Measurements from ENCODE around the gene ITM2B.
A peak's percentile ranks its signal among the peaks of the same experiment; 100 is the strongest.
"Not testable (repeated sequence)": the region's sequence is repeated elsewhere in the genome, so short reads cannot be mapped to it uniquely, and the experiment has no call there.

The ITM2B gene

GRCh38 chr13:48233046-48233888 lies at the start of gene ITM2B:
TSS of gene ITM2B (plus strand) at chr13:48233206. CDS start at chr13:48233361, 155 bp downstream.
- peak; percentile 73 for DNase-seq

GRCh38 chr13:48184260-48184659 lies 48.7 kb upstream of the ITM2B start:
- DNase-seq: no peak

- no peak for DNase-seq
Measured at GRCh38 chr13:48185018-48185417, 48.0 kb upstream of the ITM2B start.

GRCh38 chr13:48186722-48187121 lies 46.3 kb upstream of the ITM2B start:
- no peak for DNase-seq

GRCh38 chr13:48188131-48188530 lies 44.9 kb upstream of the ITM2B start:
- DNase-seq: no peak

DNA sequence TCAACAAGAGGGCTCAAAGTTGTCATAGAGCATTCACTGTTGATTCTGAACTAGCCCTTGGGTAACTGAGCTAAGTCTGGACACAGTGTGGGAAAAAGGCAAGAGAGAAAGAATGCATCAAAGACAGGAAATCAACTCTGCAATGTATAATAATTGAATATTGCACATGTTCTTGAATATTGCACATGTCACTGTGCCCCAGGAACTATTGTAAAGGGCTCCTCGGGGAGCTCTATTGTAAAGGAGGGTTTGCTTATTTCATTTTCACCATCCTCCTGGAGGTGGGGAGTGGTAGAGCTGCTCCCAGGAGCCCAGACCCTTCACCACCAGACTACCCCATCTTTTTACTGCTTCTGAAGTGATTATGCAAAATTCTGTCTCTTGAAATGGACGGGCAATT lies 44.4 kb upstream of the ITM2B start:
- no peak for DNase-seq

DNA sequence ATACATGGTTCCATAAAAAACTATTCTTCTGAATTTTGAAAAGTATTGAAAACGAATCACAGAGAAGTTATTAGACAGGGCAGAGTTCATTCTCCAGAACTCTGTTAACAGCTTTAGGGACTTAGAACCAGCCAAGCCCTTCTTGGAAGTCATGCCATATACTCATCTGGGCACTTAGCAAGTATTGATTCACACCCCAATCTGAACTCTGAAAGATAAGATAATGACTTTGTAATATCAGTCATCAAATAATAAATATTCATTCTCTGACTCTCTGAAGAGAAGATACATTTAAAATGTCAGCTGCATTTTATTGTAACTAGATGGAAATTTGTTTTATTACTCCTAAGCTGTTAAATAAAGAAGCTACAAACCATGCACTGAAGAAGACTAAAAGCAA lies 43.8 kb upstream of the ITM2B start:
- DNase-seq: no peak

DNA sequence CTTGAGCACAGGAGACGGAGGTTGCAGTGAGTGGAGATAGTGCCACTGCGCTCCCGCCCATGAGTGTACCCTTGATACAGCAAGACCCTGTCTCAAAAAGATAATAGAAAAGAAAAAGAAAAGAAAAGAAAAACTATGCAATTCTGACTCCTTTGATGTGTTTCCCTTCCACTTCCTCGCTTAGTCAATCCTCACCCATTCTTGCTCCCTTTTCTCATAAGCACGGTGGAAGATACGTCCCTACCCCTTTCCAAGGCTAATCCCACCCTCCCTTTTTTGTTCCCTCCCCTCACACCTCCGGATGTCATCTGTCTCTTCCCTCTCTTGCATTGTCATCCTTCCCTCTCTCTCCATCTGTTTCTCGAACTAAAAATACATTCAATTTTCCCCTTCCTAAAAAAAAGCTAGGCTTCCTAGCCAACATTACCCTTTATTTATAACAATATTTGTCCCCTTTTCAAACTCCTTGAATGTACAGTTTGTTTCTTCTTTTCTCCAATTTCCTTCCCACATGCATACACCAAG lies 40.5 kb upstream of the ITM2B start:
- no peak for DNase-seq

- DNase-seq: peak; percentile 12
Measured at GRCh38 chr13:48194379-48194754, 38.6 kb upstream of the ITM2B start.

GRCh38 chr13:48199404-48199946 lies 33.5 kb upstream of the ITM2B start:
- DNase-seq: no peak

DNA sequence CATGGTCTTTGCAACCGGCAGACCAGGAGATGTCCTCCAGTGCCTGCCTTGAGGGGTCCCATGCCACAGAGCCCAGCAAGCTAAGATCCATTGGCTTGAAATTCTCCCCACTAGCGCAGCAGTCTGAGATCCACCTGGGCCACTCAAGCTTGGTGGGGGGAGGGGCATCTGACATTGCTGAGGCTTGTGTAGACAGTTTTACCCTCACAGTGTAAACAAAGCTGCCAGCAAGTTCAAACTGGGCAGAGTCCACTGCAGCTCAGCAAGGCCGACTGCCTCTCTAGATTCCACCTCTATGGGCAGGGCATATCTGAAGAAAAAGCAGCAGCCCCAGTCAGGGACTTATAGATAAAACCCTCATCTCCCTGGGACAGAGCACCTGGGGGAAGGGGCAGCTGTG lies 32.0 kb upstream of the ITM2B start:
- DNase-seq: no peak

GRCh38 chr13:48207207-48207606 lies 25.8 kb upstream of the ITM2B start:
- not testable (repeated sequence) for DNase-seq

DNA sequence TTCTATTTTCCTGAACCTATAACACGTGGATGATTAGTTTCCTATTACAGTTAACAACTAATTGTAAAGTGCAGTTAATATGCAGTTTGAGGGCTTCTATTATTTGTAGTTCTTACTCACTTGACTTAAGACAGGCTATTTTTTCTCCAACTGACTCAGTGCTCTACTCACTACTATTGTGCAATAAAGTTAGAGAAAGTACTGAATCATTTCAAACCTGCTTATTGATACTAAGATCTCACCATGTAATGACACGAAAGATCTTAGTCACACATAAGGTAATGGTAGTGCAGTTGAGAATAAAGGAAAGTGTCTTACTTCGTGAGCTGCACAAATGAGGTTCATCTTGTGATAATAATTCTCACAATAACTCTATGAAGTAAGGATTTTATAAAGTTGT lies 22.8 kb upstream of the ITM2B start:
- DNase-seq: no peak

DNA sequence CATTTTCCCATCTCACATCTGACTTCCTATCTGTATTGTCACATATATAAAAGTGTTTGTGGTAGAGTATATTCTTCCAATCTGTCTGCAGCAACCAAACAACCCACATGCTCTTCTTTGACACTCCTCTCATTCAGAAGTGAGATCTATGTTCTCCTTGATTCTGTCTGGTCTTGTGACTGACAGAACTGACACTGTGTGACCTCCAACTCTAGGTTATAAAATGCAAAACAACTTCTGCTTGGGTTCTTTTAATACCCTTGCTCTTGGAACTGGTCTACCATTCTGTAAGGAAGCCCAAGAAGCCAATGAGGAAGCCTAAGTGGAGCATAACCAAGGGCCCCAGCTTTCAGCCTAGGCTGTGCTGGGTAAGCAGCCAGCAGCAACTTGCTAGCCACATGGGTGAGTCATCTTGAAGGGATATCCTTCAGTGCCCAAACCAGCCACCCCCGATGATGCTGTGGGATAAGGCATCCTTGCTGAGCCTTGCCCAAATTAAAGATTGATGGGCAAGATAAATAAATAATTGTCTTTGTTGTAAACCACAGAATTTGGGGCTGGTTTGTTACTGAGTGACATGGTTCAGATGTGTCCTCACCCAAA lies 18.4 kb upstream of the ITM2B start:
- DNase-seq: peak; percentile 32

DNA sequence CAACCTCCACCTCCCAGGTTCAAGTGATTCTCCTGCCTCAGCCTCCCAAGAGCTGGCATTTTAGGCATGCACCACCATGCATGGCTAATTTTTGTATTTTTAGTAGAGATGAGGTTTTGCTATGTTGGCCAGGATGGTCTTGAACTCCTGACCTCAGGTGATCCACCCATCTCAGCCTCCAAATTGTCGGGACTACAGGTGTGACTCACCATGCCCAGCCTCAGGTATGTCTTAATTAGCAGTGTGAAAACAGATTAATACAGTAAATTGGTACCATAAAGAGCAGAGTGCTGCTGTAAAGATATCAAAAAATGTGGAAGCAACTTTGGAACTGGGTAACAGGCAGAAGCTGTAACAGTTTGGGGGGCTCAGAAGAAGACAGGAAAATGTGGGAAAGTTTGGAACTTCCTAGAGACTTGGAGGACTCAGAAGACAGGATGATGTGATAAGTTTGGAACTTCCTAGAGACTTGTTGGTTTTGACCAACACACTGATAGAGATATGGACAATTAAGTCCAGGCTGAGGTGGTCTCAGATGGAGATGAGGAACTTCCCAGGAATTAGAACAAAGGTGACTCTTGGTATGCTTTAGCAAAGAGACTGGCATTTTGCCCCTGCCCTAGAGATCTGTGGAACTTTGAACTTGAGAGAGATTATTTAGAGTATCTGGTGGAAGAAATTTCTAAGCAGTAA lies 17.3 kb upstream of the ITM2B start:
- DNase-seq: not testable (repeated sequence)

DNA sequence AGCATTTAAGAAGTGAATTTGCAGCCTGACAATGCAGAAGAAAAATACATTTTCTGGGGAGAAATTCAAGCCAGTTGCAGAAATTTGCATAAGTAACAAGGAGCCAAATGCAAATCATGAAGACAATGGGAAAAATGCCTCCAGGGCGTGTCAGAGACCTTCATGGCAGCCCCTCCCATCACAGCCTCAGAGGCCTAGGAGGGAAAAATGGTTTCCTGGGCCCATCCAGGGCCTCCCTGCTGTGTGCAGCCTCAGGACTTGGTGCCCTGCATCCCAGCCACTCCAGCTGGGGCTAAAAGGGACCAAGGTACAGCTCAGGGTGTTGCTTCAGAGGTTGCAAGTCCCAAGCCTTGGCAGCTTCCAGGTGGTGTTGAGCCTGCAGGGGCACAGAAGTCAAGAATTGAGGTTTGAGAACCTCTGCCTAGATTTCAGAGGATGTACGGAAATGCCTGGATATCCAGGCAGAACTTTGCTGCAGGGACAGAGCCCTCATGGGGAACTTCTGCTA lies 16.7 kb upstream of the ITM2B start:
- no peak for DNase-seq

GRCh38 chr13:48220592-48220980 lies 12.4 kb upstream of the ITM2B start:
- no peak for DNase-seq

DNA sequence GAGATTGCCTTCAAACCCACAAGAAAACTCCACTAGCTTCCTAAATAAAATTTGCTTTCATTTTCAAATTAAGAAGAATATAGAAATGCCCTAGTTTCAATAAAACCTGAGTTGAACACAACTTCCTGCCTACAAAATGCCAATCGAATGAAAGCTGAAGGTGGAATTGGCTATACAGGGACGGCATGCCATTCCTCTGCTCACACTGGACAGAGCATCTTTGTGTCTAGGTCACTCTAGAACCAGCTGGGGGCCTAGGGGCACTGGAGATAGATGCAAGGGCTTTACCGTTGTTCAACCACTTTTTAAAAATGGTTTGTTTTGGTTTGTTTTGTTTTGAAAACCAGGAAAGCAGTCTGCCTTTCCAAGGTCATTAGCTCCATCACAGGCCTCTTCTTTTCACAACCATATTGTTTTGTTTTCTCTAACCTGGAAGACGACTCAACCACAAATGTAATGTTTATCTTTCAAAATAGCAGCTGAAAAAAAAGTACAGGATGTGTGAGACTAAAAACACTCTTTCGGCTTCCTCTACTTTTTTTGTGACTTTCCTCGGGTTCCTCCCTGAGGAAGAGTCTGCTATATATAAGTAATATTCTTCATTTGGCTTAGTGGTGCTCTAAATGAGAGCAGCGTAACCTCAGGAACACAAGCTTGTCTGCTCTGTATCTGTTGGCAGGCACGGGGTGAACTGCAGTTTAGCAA lies 11.9 kb upstream of the ITM2B start:
- DNase-seq: peak; percentile 41

DNA sequence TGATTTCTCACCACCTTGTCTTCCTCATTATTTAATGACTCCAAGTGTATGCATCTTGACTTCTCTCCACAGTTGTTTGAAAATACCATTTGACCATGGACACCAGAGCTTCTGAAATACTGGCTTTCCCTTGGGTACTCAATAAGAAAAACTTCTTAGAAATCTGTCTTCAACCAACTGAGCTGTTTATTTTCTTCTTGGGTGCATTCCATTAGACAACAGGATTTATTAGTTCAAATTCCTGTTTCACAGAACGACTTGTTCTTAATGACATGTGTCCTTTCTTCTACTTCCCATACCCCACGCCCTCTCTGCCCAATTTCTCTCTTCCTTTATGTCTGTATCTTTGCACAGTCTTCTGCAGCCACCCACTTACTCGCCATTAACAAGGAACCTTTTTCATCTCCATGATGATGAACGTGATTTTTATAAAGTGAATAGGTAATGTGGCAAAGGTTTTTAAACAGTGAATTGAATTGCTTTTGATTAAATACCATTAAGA lies 11.3 kb upstream of the ITM2B start:
- no peak for DNase-seq

DNA sequence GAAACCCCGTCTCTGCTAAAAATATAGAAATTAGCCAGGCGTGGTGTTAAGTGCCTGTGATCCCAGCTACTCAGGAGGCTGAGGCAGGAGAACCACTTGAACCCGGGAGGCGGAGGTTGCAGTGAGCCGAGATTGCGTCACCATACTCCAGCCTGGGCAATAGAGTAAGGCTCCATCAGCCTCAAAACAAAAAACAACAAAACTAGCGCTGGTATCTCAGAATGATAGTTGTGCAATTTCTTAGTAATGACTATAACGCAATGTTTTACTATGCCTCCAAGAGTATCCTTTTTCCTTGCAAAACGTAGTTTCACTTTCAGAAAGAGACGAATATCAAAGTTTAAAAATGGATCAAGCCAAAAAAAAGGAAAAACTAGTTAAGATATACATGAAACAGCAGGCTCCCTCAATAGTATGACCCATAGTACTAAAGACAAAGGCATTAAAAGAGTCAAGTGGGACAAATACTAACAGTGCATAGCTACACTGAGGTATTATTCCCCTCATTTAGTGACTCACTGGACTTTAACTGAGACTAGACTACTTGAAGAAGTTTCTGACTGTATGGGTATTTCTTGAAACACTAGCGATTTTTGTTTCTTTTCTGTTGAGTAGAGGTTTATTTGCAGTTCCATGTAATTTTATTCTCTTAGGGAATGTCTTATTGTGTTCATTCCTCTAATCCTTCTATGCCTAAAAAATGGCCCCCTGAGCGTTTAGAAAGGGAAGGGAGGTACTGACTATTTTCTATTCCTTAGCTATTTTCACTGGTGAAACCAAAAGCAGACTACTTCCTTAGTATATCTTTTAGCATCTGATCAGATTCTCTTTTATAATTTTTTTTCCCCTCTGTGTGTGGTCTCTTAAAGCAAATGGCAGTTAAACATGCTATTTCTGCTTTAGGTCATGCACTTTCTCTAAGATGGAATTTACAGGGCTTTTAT lies 10.4 kb upstream of the ITM2B start:
- no peak for DNase-seq

- no peak for DNase-seq
Measured at GRCh38 chr13:48224701-48225100, 8.3 kb upstream of the ITM2B start.

Data from CD4-positive, alpha-beta T cell treated with Interleukin-21 for 1 hour (primary cell).